22Rv1 (cell line): ENCODE results near the gene C6orf132.
A peak's percentile ranks its signal among the peaks of the same experiment; 100 is the strongest.

Experiments
- H3K27ac ChIP-seq: fragments of 450-650 bp; 2 replicates; pipeline ENCODE4 v1.5.1; 2017
- ZFX ChIP-seq: fragments of 450-650 bp; IDR thresholded peaks from 2 replicates; pipeline ENCODE4 v1.6.1; 2017; ENCODE audit warnings: antibody characterized with exemption, borderline replicate concordance
- TF ChIP-seq, protein P1 (sequence below): fragments of 450-650 bp; IDR thresholded peaks from 2 replicates; pipeline ENCODE4 v1.5.1; 2017; ENCODE audit warnings: mild to moderate bottlenecking

C6orf132 gene, protein sequence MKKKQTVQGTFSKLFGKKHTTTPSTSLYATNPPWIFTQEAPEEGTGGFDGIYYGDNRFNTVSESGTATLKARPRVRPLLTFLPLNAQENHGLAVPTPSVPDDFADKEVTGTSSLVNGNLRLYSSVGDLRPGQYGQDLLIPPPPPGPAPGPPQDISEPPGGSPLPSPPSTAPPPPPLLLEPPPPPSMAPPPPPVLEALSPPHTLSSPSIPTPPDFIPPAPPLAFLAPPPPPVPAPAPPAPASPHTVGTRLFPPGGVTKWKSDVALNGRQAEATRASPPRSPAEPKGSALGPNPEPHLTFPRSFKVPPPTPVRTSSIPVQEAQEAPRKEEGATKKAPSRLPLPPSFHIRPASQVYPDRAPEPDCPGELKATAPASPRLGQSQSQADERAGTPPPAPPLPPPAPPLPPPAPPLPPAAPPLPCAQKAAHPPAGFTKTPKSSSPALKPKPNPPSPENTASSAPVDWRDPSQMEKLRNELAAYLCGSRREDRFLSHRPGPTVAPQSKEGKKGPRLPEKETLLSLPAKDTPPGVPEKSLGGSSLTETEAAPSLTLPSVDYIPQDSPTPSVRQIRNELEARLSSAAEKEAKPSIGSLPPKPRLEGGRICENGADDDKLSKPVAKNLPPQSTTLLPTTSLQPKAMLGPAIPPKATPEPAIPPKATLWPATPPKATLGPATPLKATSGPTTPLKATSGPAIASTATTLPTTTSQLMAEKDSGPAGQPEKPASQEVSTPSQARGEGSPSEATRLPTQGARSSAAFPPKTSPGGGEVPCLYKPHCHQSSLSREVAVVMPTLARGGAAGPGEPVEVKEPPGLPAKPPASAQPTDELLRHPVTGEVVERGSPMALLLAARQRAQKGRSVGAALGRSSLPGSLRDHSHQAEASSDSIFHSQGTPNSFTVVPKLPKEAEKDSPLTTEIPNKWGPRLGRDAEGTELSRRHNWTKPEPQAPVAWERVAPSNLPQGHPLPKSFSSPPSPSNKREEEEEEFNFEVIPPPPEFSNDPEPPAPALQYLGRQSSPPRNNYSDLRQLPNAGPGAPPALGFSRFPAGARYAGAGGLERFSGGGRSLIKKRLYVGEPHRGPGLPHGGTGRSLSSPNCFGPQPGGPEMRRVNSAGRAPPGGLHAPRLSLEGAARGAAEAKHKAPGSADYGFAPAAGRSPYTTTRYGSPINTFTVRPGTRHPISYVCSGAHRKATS

GRCh38 chr6:42142118-42142835, at the start of gene C6orf132:
Gene C6orf132 (minus strand): TSS chr6:42142620. CDS start chr6:42142444, 176 bp downstream.
- TF ChIP-seq, protein P1, sequence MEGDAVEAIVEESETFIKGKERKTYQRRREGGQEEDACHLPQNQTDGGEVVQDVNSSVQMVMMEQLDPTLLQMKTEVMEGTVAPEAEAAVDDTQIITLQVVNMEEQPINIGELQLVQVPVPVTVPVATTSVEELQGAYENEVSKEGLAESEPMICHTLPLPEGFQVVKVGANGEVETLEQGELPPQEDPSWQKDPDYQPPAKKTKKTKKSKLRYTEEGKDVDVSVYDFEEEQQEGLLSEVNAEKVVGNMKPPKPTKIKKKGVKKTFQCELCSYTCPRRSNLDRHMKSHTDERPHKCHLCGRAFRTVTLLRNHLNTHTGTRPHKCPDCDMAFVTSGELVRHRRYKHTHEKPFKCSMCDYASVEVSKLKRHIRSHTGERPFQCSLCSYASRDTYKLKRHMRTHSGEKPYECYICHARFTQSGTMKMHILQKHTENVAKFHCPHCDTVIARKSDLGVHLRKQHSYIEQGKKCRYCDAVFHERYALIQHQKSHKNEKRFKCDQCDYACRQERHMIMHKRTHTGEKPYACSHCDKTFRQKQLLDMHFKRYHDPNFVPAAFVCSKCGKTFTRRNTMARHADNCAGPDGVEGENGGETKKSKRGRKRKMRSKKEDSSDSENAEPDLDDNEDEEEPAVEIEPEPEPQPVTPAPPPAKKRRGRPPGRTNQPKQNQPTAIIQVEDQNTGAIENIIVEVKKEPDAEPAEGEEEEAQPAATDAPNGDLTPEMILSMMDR, result no peak; the same call in none of the 2 replicates
- TF ChIP-seq ZFX, result no peak
- H3K27ac ChIP-seq, result peak within 1 kb of the TSS; percentile 97

GRCh38 chr6:42190554-42191183, 48.2 kb upstream of the C6orf132 start:
- no peak for TF ChIP-seq ZFX
- TF ChIP-seq, protein P1, result no peak
- H3K27ac ChIP-seq, result no peak overlapping the region

- TF ChIP-seq, protein P1, result no peak
- no peak for TF ChIP-seq ZFX
- no peak overlapping the region for H3K27ac ChIP-seq
These were observed 46.0 kb upstream of the C6orf132 start for GRCh38 chr6:42188406-42188805.

- TF ChIP-seq, protein P1, result no peak
- TF ChIP-seq ZFX, result no peak
- no peak overlapping the region for H3K27ac ChIP-seq
These were observed 43.2 kb upstream of the C6orf132 start for GRCh38 chr6:42185597-42185996.

DNA sequence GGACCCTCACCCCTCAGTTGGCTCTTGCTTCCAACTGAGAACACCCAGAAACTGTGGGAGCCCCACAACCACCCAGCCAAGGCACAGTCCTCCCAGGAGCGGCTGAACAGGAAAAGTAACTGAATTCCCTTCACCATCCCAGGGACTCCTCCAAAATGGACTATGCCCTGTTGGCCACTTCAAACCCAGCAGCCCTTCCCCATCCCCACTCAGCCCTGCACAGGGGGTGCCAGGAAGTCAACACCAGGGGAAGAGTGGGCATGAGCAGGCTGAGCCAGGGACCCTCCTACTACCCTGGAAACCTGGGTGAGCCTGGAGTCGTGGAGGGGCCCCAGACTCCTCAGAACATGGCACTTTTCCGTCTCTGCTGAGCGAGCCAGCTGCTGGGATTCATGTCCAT, 42.1 kb upstream of the C6orf132 start:
- no peak for TF ChIP-seq ZFX
- TF ChIP-seq, protein P1, result no peak
- no peak overlapping the region for H3K27ac ChIP-seq

GRCh38 chr6:42182101-42182500, 39.7 kb upstream of the C6orf132 start:
- TF ChIP-seq, protein P1, result no peak
- no peak for TF ChIP-seq ZFX
- no peak overlapping the region for H3K27ac ChIP-seq
